ENCODE results near the gene GFAP.

GRCh38 chr17:44918006-44918405 is 2.7 kb upstream of the GFAP start:
- TF ChIP-seq CTCF (IDR thresholded peaks at IDR 0.05): no peak
- no peak for TF ChIP-seq POLR2A (IDR thresholded peaks at IDR 0.05)
